PC-9 (cell line): ENCODE data around the gene BIRC2.
"Not testable (repeated sequence)": the region's sequence is repeated elsewhere in the genome, so short reads cannot be mapped to it uniquely, and the experiment has no call there.

ENCODE experiments used
- CTCF ChIP-seq: fragments of 200-600 bp; sonication (generic); conservative IDR thresholded peaks from 2 replicates; pipeline ENCODE4 v1.6.1; 2017; ENCODE audit warnings: mixed run types, antibody characterized with exemption, mild to moderate bottlenecking, moderate library complexity
- EZH2 ChIP-seq: fragments of 200-600 bp; sonication (generic); IDR thresholded peaks from 2 replicates; pipeline ENCODE4 v1.8.0; 2017; ENCODE audit warnings: antibody characterized with exemption, low read depth

- TF ChIP-seq CTCF, EZH2: not testable (repeated sequence)
Measured at GRCh38 chr11:102341311-102341710, 5.7 kb upstream of the BIRC2 start.
